ENCODE results near the gene RAB10.

GRCh38 chr2:26172189-26172870 is 138.4 kb downstream of the RAB10 start:
- TF ChIP-seq CTCF (optimal IDR thresholded peaks at IDR 0.05 in 1 of 3, IDR thresholded peaks at IDR 0.05 in 1 of 3, conservative IDR thresholded peaks at IDR 0.05 in 1 of 3; ENCODE audit: extremely low read depth in 1 of 3, insufficient read depth in 2 of 3, low read length in 3 of 3) = no peak
- TF ChIP-seq EZH2 (IDR thresholded peaks at IDR 0.05; ENCODE audit: low read length) = no peak

Measured in keratinocyte (primary cell).